CD4-positive, alpha-beta T cell treated with Interleukin-21 for 1 hour (primary cell): ENCODE measurements around the gene ADAM33.

Source experiments
- DNase-seq: peaks from one replicate; pipeline ENCODE4 v3.0.0-alpha.2; 2020

Gene ADAM33

GRCh38 chr20:3686421-3686820 lies 4.6 kb upstream of the ADAM33 start:
- no peak for DNase-seq

GRCh38 chr20:3685341-3685740 lies 3.5 kb upstream of the ADAM33 start:
- no peak for DNase-seq

- no peak for DNase-seq
These were observed 369 bp downstream of the ADAM33 start for GRCh38 chr20:3681352-3681930.

- DNase-seq = no peak
These were observed 984 bp downstream of the ADAM33 start for GRCh38 chr20:3680701-3681351.

- no peak for DNase-seq
These were observed 1.8 kb downstream of the ADAM33 start for GRCh38 chr20:3679749-3680700.

GRCh38 chr20:3678856-3679720 lies 2.7 kb downstream of the ADAM33 start:
- no peak for DNase-seq

- no peak for DNase-seq
These were observed 3.6 kb downstream of the ADAM33 start for GRCh38 chr20:3678198-3678597.

GRCh38 chr20:3677733-3678132 lies 4.1 kb downstream of the ADAM33 start:
- no peak for DNase-seq

GRCh38 chr20:3674995-3675900 lies 6.6 kb downstream of the ADAM33 start:
- DNase-seq = no peak

- DNase-seq = no peak
These were observed 7.4 kb downstream of the ADAM33 start for GRCh38 chr20:3674447-3674846.

- DNase-seq = no peak
These were observed 8.4 kb downstream of the ADAM33 start for GRCh38 chr20:3673221-3674070.

- DNase-seq = no peak
These were observed 9.2 kb downstream of the ADAM33 start for GRCh38 chr20:3672547-3673171.

- no peak for DNase-seq
These were observed 9.7 kb downstream of the ADAM33 start for GRCh38 chr20:3671986-3672546.

GRCh38 chr20:3670945-3671344 lies 10.9 kb downstream of the ADAM33 start:
- no peak for DNase-seq

GRCh38 chr20:3670511-3670910 lies 11.3 kb downstream of the ADAM33 start:
- no peak for DNase-seq

- no peak for DNase-seq
These were observed 12.0 kb downstream of the ADAM33 start for GRCh38 chr20:3669710-3670367.

- DNase-seq = no peak
These were observed 14.3 kb downstream of the ADAM33 start for GRCh38 chr20:3667434-3668037.

GRCh38 chr20:3663858-3664257 lies 18.0 kb downstream of the ADAM33 start:
- no peak for DNase-seq
